HepG2 (cell line): ENCODE measurements around the gene HADHA. TPM values are rescaled to one million over a fixed set of nuclear protein-coding genes. Genes with fewer than 3 reads are reported as not detected.

Experiments used
- ATAC-seq: fragments of 200-7000 bp; cut with Tn5 transposase; 3 replicates; pipeline ENCODE4 v1.9.1; 2020; ENCODE audit warnings: mild to moderate bottlenecking, moderate library complexity
- BruUV-seq: library from RNA; stranded (reverse); fragments of 400-500 nt; replicated peaks from 2 replicates; lab custom pipeline; 2021; lab: Mats Ljungman, UMichigan
- CTCF ChIA-PET: fragments of 300-600 bp; formaldehyde crosslinking; extraction: SDS; loops from one replicate; lab custom pipeline; 2021; ENCODE audit warnings: low total read pairs, inconsistent platforms, low intra/inter-chr PET ratio; lab: Yijun Ruan, JAX
- POLR2A ChIA-PET: fragments of 350-600 bp; sonication (Branson Sonifier 250); formaldehyde crosslinking; loops from one replicate; lab custom pipeline; 2020; ENCODE audit warnings: antibody characterized with exemption, inconsistent platforms; lab: Yijun Ruan, JAX
- DNase-seq: peaks from one replicate; pipeline ENCODE4 v3.0.0-alpha.2; 2015; ENCODE audit warnings: low spot score
- FAIRE-seq: peaks from 3 replicates; lab custom pipeline; 2011; peaks lifted over from hg19 to GRCh38; lab: Jason Lieb, UNC
- H2AFZ ChIP-seq: one replicate; pipeline ENCODE4 v1.6.1; 2011; ENCODE audit warnings: low read length, inconsistent platforms
- H3K27ac ChIP-seq: fragments of 300-600 bp; 3 replicates; pipeline ENCODE4 v1.8.0; 2011; ENCODE audit warnings: mixed run types, mild to moderate bottlenecking, mixed read lengths, low read length, inconsistent platforms; ENCODE audit not compliant: insufficient read depth; ENCODE audit errors: extremely low read length
- H3K27me3 ChIP-seq, 2 experiments: fragments of 200-600 bp in 1 of 2; 2 replicates in 1 of 2; 3 replicates in 1 of 2; pipeline versions ENCODE4 v1.6.0 to v1.8.0; 2011; ENCODE audit warnings: low read length in 2 of 2, mild to moderate bottlenecking in 2 of 2, moderate library complexity in 2 of 2, inconsistent platforms in 1 of 2; ENCODE audit not compliant: insufficient read depth in 2 of 2, control insufficient read depth in 1 of 2
- H3K36me3 ChIP-seq, 2 experiments: fragments of 200-600 bp in 1 of 2; replicated peaks in 1 of 2; 2 replicates in 1 of 2; 3 replicates in 1 of 2; pipeline versions ENCODE4 v1.5.1 to v1.8.0; 2011; ENCODE audit warnings: low read length in 2 of 2, inconsistent platforms in 1 of 2; ENCODE audit not compliant: insufficient read depth in 2 of 2, control insufficient read depth in 1 of 2
- H3K4me1 ChIP-seq: 2 replicates; pipeline ENCODE4 v1.5.1; 2012; ENCODE audit warnings: low read length, inconsistent platforms; ENCODE audit not compliant: insufficient read depth
- H3K4me2 ChIP-seq: 2 replicates; pipeline ENCODE4 v1.6.0; 2011; ENCODE audit warnings: low read depth, low read length, inconsistent platforms
- H3K4me3 ChIP-seq, 3 experiments: fragments of 200-600 bp in 1 of 3; sonication (generic), shearing (Covaris generic) in 1 of 3; replicated peaks in 1 of 3; 2 replicates each; pipeline ENCODE4 v1.5.1; 2011 to 2016; ENCODE audit warnings: low read length in 3 of 3, inconsistent platforms in 2 of 3, low read depth in 2 of 3, mild to moderate bottlenecking in 2 of 3, control low read depth in 1 of 3, mixed read lengths in 1 of 3; ENCODE audit not compliant: insufficient read depth in 1 of 3
- H3K79me2 ChIP-seq: one replicate; pipeline ENCODE4 v1.6.1; 2011; ENCODE audit warnings: low read length, inconsistent platforms; ENCODE audit not compliant: insufficient read depth
- H3K9ac ChIP-seq: 2 replicates; pipeline ENCODE4 v1.6.0; 2011; ENCODE audit warnings: mild to moderate bottlenecking, low read depth, low read length, inconsistent platforms; ENCODE audit not compliant: insufficient read depth
- H3K9me3 ChIP-seq: 2 replicates; pipeline ENCODE4 v1.5.1; 2012; ENCODE audit warnings: mild to moderate bottlenecking, low read length
- H4K20me1 ChIP-seq: 2 replicates; pipeline ENCODE4 v1.6.0; 2011; ENCODE audit warnings: inconsistent platforms, mild to moderate bottlenecking, low read length, moderate library complexity; ENCODE audit not compliant: insufficient read depth
- ADNP ChIP-seq: sonication (generic); formaldehyde crosslinking; IDR thresholded peaks from 2 replicates; pipeline ENCODE4 v1.4.0; 2020; ENCODE audit warnings: missing genetic modification reagents
- HHEX ChIP-seq: IDR thresholded peaks from 2 replicates; pipeline ENCODE4 v1.6.1; 2016; ENCODE audit warnings: control low read depth
- KLF11 ChIP-seq: IDR thresholded peaks from 2 replicates; pipeline ENCODE4 v1.6.1; 2016; ENCODE audit warnings: missing compliant biosample characterization
- MYC ChIP-seq: sonication (generic); formaldehyde crosslinking; IDR thresholded peaks from 2 replicates; pipeline ENCODE4 v1.9.0; 2021; ENCODE audit warnings: missing genetic modification reagents, borderline replicate concordance
- SNRNP70 ChIP-seq: fragments of 200-400 bp; formaldehyde crosslinking; IDR thresholded peaks from 2 replicates; pipeline ENCODE4 v1.6.1; 2017; ENCODE audit warnings: mild to moderate bottlenecking, low read depth, low read length, moderate library complexity
- SP1 ChIP-seq, 2 experiments: fragments of 450-650 bp in 1 of 2; sonication (generic) in 1 of 2; formaldehyde crosslinking in 1 of 2; IDR thresholded peaks; 2 replicates each; pipeline versions ENCODE4 v1.4.0 to v1.6.1; 2016 to 2020; ENCODE audit warnings: missing genetic modification reagents in 1 of 2
- ZNF614 ChIP-seq: IDR thresholded peaks from 2 replicates; pipeline ENCODE4 v1.6.1; 2018; ENCODE audit warnings: missing biosample characterization, missing genetic modification reagents, inconsistent platforms, borderline replicate concordance
- ZNF709 ChIP-seq: sonication (generic); formaldehyde crosslinking; IDR thresholded peaks from 2 replicates; pipeline ENCODE4 v1.5.0; 2020; ENCODE audit warnings: mild to moderate bottlenecking, missing genetic modification reagents
- WGBS: methylation state at CpG from one replicate; pipeline ENCODE4 v1.1.6; 2017; ENCODE audit warnings: low lambda C conversion rate; 5-methylcytosine and 5-hydroxymethylcytosine counted together
- in situ Hi-C: cut with HindIII; loops from 2 replicates; pipeline ENCODE4 v1.10.0; 2017; ENCODE audit warnings: low pct_unique_long_range_greater_than_20kb; ENCODE audit not compliant: extremely low pct_ligation_motif_present
- intact Hi-C: fragments of 100-400 bp; cut with micrococcal nuclease; formaldehyde crosslinking; loops from one replicate; pipeline ENCODE4 v1.10.0; 2022; ENCODE audit not compliant: unreplicated experiment
- polyA plus RNA-seq, 8 experiments: library from polyadenylated mRNA; depleted of rRNA in 3 of 8; stranded (reverse) in 7 of 8; unstranded in 1 of 8; fragments of >200 nt; fragmentation: Illumina TruSeq in 4 of 8; extraction: Trizol in 4 of 8; gene quantifications; 2 replicates each; pipeline versions ENCODE4 v1.2.1 to v1.2.3, GENCODE V29; 2011 to 2016; ENCODE audit warnings: low read depth in 4 of 8, missing spikeins in 1 of 8, mixed read lengths in 1 of 8; ENCODE audit not compliant: insufficient read depth in 1 of 8
- total RNA-seq, 5 experiments: library from RNA; depleted of rRNA; stranded (reverse); fragments of >200 nt; fragmentation: Illumina TruSeq; extraction: Trizol; gene quantifications; 2 replicates each; pipeline ENCODE4 v1.2.3, GENCODE V29; 2016; ENCODE audit warnings: low read depth in 1 of 5
- TF ChIP-seq, protein P1 (sequence below), 2 experiments: fragments of 450-650 bp in 1 of 2; sonication (generic) in 1 of 2; formaldehyde crosslinking in 1 of 2; IDR thresholded peaks; 2 replicates each; pipeline versions ENCODE4 v1.6.1 to v1.8.0; 2016 to 2022; ENCODE audit warnings: antibody characterized with exemption in 1 of 2, mild to moderate bottlenecking in 1 of 2, missing genetic modification reagents in 1 of 2
- TF ChIP-seq, protein P2 (sequence below): sonication (generic); formaldehyde crosslinking; IDR thresholded peaks from 2 replicates; pipeline ENCODE4 v1.4.0; 2020; ENCODE audit warnings: missing genetic modification reagents

Gene HADHA
- total and polyA plus RNA-seq, 2 of the 13 experiments (the other 11 are each of a cell fraction or from before 2014, with no cell fraction given): 102 to 270 TPM

DNA sequence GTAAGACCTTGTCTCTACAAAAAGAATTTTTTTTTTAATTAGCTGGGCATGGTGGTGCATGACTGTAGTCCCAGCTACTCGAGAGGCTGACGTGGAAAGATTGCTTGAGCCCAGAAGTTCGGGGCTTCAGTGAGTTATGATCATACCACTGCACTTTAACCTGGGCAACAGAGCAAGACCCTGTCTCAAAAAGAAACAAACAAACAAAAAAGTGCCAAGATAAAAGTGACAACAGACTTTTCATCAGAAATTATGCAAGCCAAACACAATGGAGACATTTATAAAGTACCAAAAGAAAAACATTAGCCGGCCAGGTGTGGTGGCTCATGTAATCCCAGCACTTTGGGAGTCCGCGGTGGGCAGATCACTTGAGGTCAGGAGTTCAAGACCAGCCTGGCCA, 26.7 kb downstream of the HADHA start (continued):
- TF ChIP-seq, protein P1, sequence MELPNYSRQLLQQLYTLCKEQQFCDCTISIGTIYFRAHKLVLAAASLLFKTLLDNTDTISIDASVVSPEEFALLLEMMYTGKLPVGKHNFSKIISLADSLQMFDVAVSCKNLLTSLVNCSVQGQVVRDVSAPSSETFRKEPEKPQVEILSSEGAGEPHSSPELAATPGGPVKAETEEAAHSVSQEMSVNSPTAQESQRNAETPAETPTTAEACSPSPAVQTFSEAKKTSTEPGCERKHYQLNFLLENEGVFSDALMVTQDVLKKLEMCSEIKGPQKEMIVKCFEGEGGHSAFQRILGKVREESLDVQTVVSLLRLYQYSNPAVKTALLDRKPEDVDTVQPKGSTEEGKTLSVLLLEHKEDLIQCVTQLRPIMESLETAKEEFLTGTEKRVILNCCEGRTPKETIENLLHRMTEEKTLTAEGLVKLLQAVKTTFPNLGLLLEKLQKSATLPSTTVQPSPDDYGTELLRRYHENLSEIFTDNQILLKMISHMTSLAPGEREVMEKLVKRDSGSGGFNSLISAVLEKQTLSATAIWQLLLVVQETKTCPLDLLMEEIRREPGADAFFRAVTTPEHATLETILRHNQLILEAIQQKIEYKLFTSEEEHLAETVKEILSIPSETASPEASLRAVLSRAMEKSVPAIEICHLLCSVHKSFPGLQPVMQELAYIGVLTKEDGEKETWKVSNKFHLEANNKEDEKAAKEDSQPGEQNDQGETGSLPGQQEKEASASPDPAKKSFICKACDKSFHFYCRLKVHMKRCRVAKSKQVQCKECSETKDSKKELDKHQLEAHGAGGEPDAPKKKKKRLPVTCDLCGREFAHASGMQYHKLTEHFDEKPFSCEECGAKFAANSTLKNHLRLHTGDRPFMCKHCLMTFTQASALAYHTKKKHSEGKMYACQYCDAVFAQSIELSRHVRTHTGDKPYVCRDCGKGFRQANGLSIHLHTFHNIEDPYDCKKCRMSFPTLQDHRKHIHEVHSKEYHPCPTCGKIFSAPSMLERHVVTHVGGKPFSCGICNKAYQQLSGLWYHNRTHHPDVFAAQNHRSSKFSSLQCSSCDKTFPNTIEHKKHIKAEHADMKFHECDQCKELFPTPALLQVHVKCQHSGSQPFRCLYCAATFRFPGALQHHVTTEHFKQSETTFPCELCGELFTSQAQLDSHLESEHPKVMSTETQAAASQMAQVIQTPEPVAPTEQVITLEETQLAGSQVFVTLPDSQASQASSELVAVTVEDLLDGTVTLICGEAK (IDR thresholded peaks at IDR 0.05): no peak
- TF ChIP-seq, protein P1 (CRISPR knock-in tag; IDR thresholded peaks at IDR 0.05): no peak

DNA sequence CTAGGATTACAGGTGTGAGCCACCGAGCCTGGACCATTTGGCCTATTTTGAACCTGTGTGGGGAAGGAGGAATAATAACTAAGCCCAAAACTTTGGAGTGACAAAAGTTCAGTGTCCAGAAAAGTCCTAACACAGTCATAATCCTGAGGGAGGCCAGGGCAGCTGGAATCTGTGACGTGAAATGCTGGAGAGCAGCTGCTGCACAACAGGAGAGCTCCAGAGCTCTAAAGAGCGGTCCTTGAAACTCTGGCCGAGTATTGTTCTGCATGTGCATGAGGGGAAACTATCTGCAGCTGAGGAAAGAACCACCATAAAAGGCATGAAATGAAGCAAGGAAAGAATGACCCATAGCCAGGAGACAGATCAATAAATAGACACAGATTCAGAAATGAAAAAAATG, 27.8 kb downstream of the HADHA start:
- Histone ChIP-seq H3K4me2 (no peak overlapping the region), H2AFZ (no peak overlapping the region), H3K4me1 (no peaks in the 10 kb centered on the region), H3K27ac (no peak overlapping the region), H3K9me3 (no peaks in the 10 kb centered on the region), H3K4me3 (no peak overlapping the region), H3K27me3 (no peaks in the 10 kb centered on the region), H4K20me1 (no peaks in the 10 kb centered on the region), H3K9ac (no peak overlapping the region), H3K36me3 (peaks cover 23 to 88% of the 10 kb centered on the region in 2 experiments), H3K79me2 (no peaks in the 10 kb centered on the region)
- intact Hi-C loops (no loop called here), in situ Hi-C loops (no loop called here)
- no peak for FAIRE-seq
- no peak for ATAC-seq
- ChIA-PET POLR2A (no interaction called here), CTCF (no interaction called here)
- BruUV-seq: no TSS peak
- DNase-seq: no peak
- WGBS: 93% methylated on average over 4 of the region's 4 CpGs
- TF ChIP-seq KLF11 (CRISPR knock-in tag): no peak
- TF ChIP-seq, protein P2, sequence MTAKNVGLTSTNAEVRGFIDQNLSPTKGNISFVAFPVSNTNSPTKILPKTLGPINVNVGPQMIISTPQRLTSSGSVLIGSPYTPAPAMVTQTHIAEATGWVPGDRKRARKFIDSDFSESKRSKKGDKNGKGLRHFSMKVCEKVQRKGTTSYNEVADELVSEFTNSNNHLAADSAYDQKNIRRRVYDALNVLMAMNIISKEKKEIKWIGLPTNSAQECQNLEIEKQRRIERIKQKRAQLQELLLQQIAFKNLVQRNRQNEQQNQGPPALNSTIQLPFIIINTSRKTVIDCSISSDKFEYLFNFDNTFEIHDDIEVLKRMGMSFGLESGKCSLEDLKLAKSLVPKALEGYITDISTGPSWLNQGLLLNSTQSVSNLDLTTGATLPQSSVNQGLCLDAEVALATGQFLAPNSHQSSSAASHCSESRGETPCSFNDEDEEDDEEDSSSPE (CRISPR knock-in tag): no peak
- TF ChIP-seq ADNP (CRISPR knock-in tag): no peak
- no peak for TF ChIP-seq HHEX (CRISPR knock-in tag)
- no peak for TF ChIP-seq MYC (CRISPR knock-in tag)
- TF ChIP-seq ZNF614 (CRISPR knock-in tag): no peak
- no peak for TF ChIP-seq ZNF709 (CRISPR knock-in tag)
- no peak for TF ChIP-seq SP1 (IDR thresholded peaks at IDR 0.05)
- TF ChIP-seq SP1 (CRISPR knock-in tag; IDR thresholded peaks at IDR 0.05): no peak
- TF ChIP-seq SNRNP70: no peak
